Activated T-helper 9 cell treated with anti-CD3 and anti-CD28 coated beads, Interleukin-2, amount 50 U/mL, for 16 hours (primary cell): ENCODE data around the gene ZNF280A.
A peak's percentile ranks its signal among the peaks of the same experiment; 100 is the strongest.

Experiments used
- DNase-seq: peaks from one replicate; pipeline ENCODE4 v3.0.0-alpha.2; 2020; ENCODE audit warnings: low read depth

The ZNF280A gene, protein sequence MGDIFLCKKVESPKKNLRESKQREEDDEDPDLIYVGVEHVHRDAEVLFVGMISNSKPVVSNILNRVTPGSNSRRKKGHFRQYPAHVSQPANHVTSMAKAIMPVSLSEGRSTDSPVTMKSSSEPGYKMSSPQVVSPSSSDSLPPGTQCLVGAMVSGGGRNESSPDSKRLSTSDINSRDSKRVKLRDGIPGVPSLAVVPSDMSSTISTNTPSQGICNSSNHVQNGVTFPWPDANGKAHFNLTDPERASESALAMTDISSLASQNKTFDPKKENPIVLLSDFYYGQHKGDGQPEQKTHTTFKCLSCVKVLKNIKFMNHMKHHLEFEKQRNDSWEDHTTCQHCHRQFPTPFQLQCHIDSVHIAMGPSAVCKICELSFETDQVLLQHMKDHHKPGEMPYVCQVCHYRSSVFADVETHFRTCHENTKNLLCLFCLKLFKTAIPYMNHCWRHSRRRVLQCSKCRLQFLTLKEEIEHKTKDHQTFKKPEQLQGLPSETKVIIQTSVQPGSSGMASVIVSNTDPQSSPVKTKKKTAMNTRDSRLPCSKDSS

DNA sequence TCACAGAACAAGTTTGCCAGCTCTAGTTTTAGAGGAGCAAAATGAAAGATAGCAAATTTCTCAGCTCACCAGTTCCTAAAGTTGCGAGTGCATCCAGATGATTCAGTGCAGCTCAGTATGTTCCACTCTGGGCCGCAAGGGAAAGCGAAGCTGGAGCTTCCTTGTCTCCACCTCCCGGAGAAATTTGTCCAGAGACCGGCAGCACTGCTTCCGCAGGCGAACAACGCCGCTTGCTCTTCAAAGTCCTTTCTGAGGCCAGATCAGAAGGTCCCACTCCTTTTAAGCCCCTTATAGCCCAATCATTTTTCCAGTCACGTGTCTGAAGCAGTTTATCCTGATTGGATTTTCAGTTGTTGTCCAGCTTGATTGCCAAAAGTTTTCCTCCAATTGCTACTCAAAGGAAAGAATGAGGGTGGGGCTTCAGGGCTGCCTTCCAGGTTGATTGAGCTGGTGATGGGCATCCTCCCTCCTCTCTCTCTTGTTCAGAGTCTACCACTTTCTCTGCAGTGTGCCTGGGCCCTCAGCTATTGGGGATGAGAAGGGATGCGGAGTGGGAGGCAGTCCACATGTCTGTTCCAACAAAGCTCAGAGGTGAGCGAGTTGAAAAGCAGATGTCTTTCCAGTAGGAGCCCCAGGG is at the start of gene ZNF280A:
Gene ZNF280A, minus strand, starts transcription at position 251 of the 637 bp plus-strand sequence. CDS start 4,640 bp downstream, outside the sequence.
- DNase-seq = no peak

DNA sequence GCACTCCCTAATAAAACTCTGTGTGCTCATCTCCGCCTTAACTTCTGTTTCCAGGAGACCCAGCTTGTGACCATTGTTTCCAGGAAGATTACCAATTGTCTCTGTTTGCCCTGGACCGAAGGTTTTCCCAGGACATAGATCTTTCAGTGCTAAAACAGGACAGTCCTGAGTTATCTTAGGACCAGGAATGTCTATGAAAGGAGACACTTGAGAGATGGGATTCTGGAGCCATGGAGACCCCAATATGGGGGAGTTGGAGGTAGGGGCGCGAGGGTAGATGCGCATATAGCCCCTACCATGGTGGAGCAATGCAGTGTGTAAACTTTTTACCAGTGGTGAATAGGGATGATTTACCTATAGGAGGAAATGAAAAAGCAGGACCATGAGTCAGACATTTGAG is 49.1 kb upstream of the ZNF280A start:
- DNase-seq = no peak

DNA sequence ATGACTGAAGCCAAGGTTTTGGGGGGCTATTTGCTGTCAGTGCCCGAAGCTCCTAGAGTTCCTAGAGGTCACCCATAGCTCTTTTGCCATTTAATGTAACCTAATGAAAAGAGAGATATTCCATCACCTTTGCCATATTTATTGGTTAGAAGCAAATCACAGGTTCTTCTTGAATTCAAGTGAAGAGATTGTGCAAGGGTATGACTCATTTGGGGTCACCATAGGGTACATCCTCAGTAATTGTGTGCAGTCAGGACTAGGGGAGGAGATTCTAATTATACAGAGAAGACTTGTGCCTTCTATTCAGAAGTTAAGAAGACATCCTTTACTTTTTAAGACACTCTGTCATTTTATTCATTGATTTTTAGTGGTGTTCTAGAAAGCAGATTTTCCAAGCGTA is 45.9 kb upstream of the ZNF280A start:
- no peak for DNase-seq

DNA sequence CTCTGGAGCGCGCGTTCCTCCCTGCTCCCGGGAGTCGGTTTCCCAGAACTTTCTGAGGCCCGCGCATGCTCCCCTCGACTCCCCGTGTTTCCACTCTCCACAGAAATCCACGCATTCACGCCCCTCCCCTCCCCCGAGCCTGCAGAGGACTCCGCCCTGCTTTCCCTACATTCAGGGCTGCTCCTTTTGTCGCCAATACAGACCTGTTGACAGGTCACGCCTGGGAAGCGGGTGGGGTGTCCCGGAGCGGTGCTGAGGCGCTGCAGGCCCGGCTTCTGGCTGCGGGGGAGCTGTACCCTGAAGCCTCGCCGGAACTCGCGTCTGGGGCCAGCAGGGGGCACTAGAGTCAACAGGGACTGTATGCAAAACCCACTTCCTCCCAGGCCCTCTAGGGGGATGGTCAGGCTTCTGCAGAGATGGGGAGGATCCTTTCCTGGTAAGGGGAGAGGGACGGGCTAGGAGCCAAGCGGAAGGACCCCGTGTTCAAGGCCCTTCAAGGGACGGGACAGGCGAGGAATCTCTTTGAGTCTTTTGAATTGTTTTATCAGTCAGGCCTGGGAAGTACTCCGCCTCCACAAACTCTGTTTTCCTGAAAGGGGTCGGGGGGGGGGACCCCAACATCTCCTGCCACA is 39.0 kb upstream of the ZNF280A start, which contains the start of gene PRAME:
Gene PRAME, minus strand, starts transcription at position 294 of the 632 bp plus-strand sequence. CDS start 2,433 bp downstream, outside the sequence.
- DNase-seq = peak; percentile 45

DNA sequence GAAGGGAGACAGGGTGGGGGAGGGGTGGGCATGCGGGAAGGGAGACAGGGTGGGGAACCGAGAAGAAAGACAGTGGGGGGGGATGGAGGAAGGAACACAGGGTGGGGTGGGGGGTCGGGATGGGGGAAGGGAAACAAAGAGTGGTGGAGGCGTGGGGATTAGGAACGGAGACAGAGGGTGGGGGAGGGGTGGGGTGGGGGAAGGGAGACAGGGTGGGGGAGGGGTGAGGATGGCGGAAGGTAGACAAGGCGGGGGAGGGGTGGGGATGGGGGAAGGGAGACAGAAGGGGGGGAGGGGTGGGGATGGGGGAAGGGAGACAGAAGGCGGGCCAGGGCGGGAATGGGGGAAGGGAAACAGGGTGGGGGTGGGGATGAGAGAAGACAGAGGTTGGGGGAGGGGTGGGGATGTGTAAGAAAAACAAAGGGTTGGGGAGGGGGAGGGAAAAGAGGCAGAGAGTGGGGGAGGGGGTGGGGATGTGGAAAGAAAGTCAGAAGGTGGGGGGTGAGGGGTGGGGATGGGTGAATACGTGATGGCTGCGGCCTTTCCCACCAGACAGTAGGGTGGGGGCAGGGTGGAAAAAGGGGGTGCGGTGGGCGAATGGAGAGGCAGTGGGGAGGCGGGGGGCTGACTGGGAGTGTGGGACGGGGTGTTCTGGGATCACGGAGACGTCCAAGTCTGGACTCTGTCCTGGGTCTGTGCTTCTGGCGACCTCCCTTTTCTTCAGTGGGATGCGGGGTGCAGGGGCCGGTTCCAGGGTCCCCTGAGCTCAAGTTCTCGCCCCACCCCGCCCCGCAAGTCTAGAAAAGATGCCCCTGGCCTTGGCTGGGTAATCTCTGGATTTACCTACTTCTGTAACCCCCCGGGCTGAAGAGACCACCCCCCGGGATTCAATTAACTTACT is 38.3 kb upstream of the ZNF280A start:
- DNase-seq = no peak

DNA sequence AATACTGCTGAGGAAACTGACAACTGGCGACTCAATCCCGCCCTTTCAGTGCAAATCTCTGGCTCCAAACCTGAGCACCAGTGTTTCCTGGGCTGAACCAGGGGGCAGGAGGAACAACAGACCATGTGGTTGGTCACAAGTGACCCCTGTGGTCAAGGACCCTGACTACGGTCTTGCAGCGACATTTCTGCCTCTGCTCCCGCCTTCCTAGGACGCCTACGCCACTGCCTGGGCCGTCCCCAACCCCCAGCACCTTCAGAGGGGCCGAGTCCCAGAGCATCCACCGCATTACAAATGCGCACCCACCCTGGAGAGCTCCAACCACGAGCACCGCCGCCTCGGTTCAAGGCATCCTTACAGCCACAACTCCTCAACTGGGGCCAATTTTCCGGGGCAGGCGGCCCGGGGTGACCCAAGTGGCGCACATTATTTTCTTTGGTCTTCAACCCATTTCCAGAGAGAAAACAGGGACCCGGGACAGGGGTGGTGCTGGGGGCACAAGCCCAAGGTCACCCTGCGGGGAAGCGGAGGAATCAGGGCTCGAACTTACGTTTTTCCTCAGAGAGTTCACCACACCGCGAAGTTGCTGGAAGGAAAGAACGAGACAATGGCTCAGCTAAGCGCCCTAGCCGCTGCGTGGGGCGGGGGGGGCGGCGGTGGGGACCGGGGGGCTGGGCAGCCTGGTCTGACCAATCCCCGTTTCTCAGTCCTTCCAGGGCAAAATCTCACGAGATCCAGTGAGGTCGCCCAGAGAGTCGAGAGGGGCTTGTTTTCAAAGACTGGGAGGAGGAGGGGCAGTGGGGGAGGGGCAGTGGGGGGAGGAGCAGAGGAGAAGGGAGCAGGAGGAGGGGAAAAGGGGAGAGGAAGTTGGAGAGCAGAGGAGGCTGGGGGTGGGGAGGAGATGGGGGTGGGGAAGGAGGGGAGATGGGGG is 37.2 kb upstream of the ZNF280A start:
- DNase-seq = no peak

DNA sequence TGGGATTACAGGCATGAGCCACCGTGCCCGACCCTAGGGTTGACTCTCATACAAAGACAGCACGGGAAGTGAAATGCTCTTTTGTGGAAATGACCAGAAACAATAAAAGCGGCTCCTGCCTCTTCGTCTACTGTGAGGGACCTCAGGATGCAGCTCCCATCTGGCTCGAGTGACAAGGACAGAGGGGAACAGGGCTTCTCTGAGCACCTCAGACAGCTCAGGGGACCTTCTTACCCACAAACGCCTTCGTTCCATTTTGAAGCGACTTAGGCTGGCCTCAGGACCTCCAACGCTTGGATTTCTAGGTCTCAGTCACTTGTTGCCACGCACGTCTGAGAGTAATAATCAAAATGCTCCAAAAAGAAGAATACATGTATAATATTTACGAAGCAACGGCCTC is 36.5 kb upstream of the ZNF280A start:
- DNase-seq = no peak

DNA sequence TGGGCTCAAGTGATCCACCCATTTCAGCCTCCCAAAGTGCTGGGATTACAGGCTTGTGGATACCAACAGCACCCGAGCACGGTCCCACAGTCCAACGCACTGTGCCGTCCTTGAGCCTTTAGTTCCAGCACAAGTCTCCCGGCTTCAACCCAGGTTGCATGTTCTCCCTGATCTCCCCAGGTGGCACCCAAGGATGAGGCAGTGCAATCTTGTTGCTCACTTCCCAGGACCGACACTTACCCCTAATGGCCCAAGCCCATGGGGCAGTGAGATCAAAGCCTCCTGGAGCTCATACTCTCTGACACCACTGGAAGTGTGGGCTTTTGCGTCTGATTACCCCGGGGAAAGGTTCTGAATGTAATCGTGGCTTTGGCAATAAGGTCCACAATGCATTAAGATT is 35.5 kb upstream of the ZNF280A start:
- no peak for DNase-seq

DNA sequence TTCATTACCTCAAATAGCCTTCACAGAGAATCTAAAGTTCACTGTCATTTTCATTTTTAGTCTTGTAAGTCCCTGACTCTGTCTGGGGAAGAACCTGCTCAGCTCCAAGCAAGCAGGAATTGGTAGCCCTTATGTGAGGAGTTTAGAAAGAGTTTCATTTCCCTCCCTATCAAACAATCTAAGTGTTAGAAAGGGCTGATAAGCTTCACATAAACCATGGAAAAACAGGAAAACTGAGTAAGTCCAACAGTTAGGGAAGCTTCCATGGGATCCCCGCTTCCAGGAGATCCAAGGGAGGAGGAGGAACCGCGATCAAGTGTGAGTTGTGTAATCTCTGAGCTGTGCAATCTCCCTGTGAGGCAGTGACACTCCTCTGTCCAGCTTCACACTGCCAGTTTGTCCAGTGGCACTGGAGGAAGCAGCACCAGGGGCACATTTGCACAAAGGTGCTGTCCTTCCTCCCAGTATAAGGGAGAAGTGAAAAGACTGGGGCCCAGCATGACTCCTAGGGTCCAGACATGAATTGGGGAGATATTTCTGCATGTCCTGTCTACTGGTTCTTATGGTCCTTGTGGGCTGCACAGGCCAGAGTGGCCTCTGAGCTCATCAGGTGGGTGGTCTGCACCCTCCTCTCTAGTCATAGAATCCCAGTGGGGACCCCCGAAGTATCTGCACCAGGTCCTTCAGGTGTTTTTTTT is 34.7 kb upstream of the ZNF280A start:
- no peak for DNase-seq

DNA sequence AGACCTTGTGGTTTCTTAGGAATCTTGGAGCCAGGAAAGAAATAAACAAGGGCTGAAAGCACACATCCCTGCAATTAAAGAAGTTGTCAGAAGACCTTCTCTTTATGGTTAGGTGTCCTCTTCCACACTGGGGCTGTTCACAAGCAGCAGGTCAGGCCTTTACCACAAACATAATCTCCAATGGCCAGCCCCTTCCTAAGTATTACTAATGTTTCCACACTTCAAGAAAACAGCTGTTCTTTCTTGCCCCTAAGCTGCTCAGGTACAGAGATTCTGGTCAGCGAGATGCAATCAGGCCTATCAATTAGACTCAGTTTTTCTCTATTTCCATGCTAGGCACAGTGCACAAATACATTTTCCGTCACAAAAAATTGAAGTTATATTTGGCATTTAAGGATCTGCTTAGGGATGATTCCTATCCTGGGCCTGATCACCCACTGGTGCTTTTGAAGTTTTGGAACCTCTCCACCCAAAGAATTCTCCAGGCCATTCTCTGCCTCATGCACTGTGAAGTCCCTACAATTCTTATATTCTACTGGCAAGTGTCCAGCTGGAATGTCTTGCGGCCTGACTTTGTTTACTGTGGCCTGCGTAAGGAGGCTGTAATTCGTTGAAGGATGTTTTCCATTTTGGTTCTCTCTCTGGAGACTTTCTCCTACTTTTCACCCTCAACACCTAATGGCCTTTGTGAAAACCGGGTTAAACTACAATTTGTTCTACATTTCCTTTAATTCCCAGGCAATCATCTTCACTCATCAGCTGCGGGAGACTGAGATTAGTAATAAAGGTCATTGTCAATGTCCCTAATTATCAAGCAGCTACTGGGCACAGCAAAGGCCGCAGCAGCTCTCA is 33.9 kb upstream of the ZNF280A start:
- no peak for DNase-seq

DNA sequence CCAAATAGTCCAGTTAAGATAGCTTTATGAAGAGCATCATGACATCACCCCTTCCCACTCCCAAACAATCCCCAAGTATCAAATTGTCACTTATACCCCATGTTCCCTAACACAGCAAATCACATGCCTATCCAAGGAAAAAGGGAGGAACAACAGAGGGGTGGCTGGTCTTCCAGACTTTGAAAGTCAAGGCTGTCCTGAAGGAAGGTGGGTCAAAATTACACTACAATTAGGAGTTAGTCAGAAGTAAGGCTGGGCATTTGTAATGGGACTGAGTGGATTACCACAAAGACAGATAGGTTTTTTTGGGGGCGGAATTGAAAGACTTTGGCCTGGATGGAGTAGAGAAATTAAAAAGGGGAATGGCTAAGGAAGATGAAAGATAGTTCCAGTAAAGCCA is 33.1 kb upstream of the ZNF280A start:
- DNase-seq = no peak

DNA sequence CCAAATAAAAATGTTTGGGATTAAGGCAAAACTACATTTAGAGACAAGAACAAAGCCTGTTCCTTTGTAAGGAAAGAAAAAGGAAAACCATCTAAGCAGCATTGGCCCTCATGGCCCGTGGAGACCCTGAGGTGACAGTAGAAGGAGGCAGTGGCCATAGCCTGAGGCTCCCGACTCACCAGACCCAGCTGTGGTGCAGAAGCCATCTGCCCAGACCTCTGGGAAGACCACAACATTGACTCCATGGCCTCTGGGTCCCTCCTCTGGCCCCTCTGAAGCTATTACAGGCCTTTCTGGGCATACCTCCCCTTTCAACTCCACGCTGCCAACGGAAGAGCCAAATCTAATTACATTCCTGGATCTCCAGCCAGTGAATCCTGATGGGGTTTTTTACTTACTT is 32.6 kb upstream of the ZNF280A start:
- no peak for DNase-seq

DNA sequence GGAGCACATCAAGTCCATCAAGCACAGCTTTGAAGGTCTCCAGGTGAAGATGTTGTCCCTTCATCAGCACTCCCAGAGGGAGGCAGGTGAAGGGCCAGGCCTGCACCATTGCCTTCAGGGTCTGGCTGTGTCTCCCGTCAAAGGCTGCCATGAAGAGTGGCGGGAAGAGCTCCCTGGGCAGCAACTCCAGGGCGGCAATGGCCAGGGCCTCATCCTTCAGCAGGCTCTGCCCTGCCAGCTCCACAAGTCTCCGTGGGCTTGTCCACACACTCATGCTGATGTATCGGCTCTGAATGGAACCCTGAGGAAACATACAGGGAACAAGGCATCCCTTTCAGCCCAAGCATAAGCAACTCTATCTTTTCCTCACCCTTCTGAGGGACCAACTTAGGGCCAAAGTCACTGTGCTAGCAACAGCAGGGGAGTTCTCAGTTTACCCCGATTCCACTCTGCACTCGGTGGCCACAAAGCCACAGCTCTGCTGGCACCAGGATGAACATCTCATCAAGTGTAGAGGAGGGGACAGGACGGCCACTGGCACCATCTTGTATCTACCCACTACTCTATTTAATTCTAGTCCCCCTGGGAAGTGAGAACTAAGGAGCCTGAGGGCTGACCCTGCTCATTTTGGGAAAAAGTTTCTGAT is 30.8 kb upstream of the ZNF280A start:
- DNase-seq = no peak

DNA sequence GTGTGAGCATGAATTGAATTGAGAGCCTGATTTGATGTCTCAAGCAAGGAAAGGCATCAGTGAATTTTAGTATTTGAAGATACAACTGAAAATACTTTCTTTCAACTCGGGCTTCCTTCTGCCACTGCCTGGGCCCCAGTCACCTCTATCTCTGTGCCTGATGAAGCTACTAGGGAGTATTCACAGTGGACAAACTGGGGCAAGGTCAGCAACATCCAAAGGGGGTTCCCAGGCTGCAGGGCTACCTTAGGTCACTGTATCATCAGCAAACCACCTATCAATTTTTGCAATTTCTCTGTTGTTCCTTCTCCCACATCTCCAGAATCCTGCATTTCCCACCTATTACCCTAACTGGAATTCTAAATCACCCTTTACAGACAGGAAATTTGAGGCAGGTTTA is 28.8 kb upstream of the ZNF280A start:
- DNase-seq = no peak

DNA sequence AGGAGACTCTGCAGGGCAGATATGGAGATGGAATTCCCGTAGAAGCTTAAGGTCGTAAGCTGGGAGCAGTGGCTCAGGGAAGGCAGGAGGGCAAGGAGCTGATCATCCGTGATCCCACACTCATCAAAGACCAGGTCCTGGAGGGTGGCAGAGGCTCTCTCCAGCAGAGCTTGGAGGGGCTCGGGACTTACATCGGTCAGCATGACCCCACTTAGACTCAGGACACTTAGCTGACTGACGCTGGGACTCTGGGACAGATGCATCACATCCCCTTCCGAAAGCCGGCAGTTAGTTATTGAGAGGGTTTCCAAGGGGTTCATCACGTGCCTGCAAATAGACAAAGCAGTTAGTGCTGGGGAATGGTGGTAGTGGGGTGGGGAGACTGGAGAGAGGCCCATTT is 28.2 kb upstream of the ZNF280A start:
- no peak for DNase-seq

DNA sequence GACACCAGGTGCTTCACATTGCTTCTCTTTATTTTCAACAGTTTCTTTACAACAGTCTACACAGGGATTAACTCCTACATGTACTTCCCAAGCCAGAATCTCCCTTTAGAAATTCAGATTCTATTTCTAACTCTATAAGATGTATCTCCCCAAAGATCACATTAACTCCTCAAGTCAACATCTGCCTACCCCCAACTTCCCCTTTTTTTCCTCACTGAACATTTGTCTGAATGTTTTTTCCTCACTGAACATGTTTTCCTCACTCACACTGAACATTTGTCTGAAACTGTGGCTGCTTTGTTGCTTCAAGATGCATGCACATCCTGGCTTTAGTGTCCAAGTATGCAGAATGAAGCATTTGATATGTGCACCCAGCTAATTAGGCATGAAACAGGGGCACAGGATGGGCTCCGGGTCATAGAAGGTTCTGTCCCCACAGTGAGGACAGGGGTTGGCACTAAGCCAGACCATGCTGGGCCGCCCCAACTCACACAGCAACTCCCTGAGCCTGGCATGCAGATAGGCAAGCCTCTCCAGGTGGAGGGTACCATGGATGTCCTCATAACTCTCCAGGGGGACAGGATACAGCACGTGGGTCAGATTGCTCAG is 27.7 kb upstream of the ZNF280A start:
- no peak for DNase-seq

DNA sequence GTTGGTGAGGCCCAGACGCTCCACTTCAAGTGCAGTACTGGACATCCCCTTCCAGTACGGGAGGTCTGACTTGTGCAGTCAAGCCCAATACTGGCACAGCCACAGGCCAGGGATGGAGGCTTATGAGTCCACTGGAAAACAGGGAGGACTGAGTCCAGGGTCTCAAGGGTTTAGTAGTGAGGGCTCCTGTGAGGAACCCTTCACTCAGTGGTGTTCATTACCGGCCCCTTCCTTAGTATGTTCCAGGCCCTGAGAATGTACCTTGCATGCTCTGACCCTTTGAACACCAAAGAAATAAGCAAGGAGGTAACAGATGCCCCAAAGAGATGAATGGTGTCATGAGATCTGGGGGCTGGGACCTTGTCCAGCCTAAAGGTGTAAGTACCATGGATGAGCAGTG is 27.2 kb upstream of the ZNF280A start:
- DNase-seq = no peak

DNA sequence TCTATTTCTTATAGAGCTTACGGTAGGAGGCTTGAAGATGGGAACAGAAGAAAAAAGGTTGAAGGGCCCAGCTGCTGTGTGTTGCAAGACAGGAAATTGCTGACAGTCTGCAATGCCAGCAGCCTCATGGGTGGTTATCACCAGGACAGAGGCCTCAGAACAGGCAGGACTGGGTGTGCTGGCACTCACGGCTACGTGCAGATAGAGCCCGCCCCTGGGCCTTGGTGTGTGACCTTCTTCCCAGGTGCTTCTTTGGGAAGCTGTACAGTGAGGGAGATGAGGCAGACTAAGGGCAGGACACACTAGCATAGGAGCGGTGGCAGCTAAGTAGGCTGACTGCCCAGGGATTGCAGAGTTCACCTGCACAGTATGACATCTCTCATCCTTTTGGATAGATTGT is 26.4 kb upstream of the ZNF280A start:
- DNase-seq = no peak
